Measurements from ENCODE around the gene RHOF.

RHOF gene

DNA sequence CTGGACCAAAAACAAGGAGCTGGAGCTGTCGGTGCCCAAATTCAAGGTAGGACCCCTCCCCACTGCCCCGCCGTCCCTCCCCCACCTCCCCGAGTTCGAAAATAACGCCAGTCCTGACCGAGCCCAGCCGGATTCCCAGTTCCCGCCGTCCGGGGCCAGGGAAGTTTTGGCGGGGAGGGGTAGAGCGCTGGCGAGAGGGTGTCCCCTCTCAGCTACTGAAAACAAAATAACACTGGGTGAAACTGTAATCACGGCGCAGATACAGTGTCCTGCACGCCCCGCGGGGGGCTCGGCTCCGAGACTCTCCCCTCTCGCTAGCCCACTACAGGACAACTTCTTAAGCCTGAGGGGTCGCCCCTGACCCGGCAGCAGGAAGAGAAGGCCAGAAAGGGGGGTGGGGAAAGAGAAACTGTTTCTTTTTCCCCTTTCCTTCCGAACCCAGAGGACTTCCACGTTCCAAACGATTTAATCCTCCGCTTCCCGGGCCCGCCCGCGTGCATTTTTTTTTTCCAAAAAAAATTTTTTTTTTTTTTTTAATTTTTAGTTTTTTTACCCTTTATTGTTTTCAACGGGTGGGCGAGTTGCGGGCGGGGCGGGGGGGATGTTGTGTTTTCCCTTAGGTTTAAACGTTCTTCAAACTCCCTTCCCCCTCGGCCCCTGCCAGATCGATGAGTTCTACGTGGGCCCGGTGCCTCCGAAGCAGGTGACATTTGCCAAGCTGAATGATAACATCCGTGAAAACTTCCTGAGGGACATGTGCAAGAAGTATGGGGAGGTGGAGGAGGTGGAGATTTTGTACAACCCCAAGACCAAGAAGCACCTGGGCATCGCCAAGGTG is 11.9 kb upstream of the RHOF start:
- no peak for DNase-seq (ENCODE audit: low read depth in 3 of 3)

DNA sequence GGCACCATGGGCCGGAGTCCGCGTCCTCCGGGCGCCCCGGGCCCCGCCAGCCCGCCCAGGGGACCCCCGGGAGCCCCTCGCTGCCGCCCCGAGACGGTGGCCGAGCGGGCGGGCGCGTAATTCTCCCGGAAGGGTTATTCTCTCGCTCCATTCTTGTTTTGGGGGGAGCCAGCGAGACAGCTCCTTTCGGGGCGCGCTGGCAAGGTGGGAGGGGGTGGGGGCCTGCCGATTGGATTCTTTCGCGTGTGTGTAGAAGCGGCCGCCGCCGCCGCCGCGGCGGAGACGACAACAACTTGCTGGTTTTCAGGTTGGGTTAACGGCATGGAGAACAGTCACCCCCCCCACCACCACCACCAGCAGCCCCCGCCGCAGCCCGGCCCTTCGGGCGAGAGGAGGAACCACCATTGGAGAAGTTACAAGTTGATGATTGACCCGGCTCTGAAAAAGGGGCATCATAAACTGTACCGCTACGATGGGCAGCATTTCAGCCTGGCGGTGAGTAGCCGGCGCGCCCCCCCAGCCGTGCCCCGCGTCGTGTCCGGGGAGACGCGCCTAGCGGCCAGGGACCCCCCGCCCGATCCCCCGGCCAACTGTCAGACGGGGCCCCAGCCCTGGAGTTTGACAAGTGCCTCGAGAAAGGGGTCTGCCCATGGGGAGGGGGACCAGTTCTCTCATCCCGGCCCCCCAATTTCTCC is 11.1 kb upstream of the RHOF start:
- DNase-seq (ENCODE audit: low read depth in 3 of 3): no peak

DNA sequence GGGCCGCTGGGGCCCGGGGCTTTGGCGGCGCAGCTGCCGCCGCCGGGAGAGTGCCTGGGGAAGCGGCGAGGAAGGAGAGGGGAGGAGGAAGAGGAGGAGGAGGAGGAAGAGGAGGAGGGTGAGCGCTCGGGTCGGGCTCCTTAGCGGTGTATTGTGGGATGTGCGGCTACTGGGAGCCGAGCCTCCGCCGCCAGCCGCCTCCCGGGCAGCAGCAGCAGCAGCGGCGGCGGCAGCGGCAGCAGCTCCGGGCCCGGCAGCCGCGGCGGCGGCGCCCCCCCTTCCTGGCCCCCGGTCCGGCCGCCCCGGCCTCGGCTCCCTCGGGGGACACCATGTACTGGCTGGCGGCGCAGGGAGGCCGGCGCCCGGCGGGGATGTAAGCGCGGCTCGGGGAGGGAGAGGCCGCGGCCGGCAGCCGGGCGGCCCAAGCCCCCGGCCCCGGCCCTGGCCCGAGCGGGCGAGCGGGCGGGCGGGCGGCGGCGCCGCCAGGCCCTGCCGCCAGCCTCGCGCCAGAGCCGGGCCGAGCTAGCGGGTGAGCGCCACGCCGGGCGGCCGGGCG is 10.5 kb upstream of the RHOF start, which contains the start of gene SETD1B:
Gene SETD1B, plus strand, starts transcription at position 149 of the 556 bp plus-strand sequence. CDS start 729 bp downstream, outside the sequence.
- DNase-seq (ENCODE audit: low read depth in 3 of 3): no peak

DNA sequence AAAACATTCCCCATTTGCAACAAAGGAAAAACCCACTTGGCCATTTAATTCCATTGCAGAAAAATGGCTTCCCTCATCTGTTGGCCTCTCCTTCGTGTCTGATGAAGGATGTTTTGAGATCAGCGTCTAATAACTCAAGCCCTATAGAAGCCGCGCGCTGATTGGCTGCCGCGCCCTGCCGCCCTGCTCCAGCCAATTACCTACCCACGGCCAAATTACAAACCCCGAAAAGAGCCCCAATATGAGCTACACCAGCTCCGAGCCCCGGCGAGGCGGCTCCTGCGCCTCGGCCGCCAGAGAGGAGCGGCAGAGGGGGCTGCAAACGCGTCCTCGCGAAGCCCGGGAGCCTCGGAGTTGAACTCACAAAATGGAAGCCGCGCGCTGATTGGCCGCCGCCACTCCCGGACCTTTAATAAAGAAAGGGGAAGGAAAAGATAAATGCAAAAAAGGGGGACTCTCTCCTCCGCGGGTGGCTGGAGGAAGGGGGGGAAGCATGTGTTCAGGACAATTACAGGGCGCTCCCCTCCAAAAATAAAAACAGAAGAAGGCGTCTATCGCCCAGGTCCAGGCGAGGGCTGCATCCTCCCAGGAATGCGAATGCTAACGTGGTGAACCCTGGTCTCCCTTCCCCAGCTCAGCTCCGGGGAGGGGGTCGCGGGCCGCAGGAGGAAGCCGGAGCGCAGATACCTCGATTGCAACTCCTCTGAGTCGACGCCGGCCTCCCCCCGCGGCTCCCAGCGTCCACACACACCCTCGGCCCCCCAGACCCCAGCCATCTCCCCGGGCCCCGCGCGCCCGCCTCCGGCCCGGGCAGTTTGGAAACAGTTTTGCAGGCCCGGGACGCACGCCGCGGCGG is 9.6 kb upstream of the RHOF start:
- peak; percentile 80 to 82 (median 82) for DNase-seq (ENCODE audit: low read depth in 3 of 3)

DNA sequence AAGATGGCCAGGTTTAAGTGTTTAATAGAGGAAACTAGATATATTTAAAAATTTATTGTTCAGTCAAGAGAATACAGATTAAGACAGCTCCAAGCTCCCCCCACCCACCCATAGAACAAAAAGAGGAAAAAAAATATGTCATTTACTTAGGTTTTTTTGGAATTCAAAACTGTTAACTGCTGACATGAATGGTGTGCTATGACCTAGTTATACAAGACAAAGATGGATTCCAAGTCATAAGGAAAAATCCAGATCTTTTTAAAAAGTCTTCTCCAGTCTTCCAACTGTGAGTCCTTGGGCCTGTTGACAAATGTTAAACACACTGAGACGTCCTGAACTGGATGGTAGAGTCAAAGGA is 9.0 kb upstream of the RHOF start:
- DNase-seq (ENCODE audit: low read depth in 3 of 3): no peak

DNA sequence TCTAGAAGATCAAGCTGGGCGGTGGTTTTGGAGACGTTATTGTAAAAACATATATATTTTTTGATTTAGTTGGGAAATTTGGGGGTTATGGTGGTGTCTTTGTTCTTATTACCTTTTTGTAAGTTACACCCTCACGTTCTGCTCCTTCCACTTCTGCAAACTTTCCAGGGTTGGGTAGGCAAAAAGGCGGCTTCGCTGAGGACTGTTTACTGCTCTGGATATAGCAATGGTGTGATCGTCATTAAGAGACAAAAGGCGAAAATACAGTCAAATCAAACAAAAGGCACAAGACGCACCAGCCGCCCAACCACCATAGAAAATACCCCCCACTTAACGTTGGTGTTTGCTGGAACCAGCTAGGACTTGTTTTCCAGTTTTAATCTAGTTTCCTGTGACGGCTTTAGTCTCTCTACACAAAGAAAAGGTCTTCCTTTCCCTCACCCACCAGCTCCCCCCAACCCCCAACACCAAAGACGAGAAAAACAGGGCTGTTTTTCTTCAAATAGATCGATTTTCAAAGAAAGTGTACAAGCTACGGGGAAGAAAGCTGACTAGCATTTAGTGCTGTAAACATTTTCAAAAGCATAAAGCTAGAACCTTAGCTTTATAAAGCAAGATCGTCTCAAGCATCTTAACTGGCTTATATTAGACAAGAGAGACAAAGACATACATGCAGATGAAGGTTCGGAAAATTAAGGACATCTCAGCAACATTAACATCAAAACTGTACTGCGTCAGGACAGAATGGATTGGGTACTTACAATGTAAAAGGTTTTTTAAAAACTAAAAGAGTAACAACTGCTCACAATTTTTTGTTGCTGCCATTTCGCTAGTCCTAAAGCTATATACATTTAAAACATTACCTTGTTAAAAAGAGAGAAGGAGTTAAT is 8.4 kb upstream of the RHOF start:
- DNase-seq (ENCODE audit: low read depth in 3 of 3): no peak

DNA sequence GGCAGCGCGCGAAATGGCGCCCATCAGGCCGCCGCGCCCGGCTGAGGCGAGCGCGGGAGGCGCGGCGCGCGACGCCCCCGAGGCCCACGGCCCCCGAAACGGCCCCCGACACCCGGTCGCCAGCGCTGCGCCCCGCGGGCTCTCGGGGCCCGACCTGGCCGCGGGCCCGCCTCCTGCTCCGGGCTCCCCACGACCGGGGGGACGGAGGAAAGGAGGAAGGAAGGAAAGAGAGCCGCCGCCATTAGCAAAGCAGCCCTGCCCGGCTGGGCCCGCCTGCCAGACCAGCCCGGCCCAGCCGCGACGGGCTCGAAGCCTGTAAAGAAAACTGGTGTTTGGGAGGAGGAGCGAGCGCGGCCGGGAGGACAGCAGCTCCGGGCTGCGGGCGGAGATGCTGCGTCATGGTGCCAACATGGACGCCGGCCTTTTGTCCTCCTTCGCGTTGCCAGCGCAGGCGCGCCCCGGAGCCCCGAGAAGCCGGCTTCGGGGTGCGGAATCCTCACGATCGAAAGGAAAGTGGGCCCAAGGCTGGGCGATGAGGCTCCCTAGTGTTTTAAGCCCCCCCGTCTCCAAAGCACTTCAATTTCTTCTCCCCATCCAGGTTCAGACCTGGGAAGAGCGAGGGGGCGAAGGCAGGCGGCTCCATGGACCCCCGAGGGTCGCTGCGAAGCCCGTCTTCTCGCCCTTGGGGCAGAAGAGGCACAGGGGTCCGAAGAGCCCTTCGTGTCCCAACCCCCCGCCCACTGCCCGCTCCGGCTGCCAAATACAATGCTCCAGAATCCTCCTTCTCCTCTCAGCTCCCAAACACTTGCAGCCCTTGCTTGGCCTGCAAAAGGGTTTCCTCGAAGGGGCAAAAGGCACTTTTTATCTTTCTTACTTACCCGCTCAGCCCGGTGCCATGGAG is 7.5 kb upstream of the RHOF start:
- DNase-seq (ENCODE audit: low read depth in 3 of 3): peak in 1 of 3 donors; percentile 68

DNA sequence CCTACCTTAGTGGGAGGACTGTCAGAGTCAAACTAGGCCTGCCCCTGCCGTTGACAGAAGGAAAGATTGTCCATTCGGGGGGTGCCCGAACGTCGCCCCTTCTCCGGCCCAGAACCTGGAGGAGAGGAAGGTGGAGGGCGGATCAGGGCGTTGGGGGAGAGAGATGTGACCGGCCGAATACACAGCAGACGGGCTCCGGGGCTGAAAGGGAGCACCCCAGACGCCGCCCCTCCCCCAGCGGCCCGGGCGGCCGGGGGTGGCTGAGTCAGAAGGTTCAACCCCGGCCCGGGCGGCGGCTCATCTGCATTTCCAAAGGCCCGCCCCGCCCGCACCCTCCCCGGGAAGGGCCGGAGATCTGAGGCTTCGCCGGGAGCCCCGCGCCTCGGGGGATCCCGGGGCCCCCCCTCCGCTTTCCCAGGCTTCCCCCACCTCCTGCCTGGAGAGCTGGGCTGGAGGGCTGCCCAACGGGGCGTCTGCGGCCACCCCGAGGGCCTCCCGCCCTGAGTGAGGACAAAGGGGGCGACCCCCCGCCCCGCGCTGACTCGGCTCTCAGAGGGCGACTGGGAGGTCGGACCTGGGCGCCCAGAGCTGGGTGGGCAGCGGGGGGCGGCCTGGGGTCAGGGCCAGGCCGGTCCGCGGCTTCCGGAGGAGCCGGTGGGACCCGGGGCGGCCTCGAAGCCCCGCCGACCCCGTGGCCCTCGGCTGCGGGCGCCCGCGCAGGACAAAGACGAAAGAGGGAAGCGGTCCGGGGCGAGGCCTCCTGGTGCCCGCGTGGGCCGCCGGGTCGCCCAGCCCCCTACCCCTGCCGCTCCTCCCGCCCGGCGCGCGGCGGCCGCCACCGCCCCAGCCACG is 6.6 kb upstream of the RHOF start:
- DNase-seq (ENCODE audit: low read depth in 3 of 3): peak in 2 of 3 donors; percentile 65 to 86

DNA sequence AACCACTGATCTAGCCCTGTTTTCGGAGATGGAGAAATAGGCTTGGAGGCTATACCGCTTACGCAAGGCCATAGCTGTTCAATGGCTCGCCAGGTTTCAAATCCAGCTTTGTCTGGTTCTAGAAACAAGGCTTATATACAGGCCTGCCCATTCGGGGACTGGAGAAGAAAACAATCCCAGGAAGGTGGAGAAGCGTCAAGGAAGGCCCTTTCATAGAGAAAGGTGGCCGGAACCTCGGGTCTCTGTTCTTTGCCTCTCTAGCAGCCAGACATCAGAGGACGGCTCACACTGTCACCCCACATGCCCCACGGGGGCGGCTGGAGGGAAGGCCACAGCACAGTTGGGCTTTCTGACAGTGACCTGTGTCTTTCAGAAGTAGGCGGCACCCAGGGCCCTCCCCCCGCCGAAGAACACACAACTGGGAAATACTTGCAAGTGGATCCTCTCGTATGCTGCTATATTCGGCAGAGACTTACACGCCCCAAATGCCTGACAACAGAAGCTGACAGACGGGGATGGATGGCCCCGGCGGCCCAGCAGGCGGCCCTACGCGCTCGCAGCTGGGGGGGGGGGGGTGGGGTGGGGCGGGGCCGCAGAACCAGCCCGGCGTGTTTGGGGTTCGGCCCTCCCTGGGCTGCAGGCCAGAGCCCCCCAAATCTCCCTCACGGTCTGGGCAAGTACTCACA is 5.8 kb upstream of the RHOF start:
- DNase-seq (ENCODE audit: low read depth in 3 of 3): no peak

DNA sequence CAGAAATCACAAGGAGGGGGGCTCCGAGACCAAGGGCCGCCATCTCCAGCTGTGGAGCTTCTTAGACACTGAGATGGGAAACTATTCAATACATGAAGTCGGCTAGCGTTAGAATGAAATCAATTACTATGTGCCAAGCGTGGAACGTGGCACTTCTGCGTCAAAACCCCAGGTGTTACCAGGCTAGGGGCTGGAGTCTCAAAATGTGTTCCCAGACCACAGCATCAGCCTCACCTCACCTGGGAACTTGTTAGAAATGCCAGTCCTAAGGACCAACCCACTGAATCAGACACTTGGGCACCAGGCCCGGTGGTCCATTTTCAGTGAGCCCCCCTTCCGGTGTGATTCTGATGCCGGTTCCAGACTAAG is 5.3 kb upstream of the RHOF start:
- DNase-seq (ENCODE audit: low read depth in 3 of 3): no peak

DNA sequence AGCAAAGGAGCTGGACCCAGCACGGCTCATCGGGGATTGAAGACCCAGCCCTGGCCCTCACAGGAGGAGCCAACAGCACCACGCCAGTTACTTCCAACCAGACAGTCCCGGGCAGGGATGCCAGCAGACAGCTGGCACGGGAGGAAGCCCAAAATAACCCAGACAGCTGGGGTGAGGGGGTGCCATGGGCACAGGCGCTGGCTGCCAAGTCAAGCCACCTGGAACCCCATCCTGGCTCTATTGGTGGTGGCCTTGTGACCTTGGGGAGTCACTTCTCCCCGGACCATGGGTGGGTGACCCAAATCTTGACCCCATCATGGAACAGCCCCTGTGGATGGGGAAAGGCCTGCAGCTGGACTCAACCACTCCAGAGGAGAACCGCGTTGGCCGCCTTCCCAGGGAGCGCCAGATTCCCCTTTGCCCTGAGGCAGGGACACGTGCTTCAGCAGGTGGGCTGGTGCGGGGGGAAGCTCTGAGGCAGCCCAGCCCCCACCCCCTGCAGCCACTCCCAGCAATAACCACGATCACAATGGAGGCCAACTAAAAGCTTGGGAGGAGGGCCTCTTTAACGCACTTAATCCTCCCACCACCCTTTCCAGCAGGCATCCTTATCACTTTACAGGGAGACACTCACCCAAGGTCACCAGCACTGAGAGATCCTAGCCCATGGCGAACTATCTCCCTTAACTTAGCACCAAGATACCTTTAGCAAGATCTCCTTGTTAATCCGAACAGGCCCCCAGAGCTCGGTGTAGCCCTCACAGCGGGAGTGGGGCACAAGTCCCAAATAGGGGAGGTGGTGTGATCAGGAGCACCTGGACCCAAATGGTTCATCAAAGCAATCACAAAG is 4.7 kb upstream of the RHOF start:
- DNase-seq (ENCODE audit: low read depth in 3 of 3): no peak

DNA sequence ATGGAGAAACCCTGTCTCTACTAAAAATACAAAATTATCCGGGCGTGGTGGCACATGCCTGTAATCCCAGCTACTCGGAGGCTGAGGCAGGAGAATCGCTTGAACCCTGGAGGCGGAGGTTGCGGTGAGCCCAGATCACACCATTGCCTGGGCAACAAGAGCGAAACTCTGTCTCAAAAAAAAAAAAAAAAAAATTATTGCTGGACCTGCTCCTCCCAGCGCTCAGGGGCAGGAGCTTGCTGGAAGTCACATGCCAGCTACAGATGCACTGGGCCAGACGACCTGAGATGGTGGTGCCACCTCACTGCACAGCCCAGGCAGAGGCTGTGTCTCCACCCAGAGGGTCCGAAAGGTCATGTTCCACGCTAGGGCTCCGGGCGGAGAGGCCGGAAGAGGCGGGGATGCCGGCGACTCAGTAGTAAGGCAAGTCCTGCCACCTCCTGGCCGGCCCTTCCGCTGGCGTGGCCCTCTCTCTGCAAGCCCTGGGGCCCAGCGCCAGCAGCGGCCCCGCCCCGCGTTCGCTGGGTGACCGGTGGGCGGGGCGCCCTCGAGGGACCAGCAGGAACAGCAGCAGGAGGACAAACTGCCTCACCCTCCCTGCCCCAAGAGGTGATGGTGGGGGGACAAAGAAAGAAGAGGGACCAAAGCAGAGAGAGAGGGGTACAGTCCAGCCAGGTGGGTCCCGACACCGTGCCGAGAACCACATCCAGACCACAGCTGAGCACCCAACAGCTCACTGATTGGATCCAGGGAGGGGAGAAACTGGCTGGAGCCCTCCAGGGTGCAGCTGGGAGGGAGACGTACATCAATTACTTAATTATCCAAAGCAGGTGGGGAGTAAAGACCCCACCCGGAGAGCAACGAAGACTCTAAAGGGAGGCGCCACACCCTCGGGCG is 3.6 kb upstream of the RHOF start:
- no peak for DNase-seq (ENCODE audit: low read depth in 3 of 3)

DNA sequence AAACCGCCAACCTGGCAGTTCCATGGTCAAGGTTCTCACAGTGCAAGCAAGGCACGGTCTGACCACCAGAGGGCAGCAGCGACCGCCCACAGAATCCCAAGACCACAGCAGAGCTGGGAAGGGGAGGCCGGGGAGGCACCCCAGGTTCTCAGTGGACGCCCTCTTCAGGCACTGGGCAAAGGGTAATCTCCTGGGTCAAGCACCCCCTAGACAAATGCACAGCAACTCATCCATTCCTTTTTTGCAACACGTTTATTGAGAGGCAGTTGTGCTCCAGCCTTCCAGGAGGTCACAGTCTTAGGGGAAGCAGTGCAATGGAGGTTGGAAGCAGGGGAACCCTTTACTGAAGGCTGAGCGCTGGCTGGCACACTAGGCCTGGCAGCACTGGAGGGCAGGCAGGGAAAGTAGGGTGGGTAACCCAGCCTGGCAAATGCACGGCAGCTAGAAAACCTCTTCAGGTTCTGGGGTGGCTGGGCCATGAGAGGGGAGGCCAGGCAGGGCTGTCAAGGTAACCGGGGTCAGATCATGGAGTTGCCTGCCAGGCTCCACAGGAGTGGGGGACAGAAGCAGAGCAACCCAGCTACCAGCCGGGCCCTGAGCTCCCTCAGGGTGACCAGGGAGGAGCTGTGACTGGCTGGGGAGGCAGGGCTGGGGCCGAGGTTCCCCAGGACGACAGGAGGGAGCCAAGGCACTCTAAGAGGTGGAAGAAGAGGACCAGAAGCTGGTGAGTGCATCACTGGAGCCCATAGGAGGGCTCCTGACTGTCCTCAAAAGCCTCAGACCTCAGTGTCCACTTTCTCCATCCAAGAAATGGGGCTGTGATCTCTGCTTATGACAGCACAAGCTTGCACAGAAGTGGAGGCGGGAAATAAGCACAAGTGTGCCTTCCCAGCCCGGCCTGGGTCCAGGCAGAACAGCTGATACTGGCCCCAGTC is 1.8 kb upstream of the RHOF start:
- DNase-seq (ENCODE audit: low read depth in 3 of 3): peak in 2 of 3 donors; percentile 75

DNA sequence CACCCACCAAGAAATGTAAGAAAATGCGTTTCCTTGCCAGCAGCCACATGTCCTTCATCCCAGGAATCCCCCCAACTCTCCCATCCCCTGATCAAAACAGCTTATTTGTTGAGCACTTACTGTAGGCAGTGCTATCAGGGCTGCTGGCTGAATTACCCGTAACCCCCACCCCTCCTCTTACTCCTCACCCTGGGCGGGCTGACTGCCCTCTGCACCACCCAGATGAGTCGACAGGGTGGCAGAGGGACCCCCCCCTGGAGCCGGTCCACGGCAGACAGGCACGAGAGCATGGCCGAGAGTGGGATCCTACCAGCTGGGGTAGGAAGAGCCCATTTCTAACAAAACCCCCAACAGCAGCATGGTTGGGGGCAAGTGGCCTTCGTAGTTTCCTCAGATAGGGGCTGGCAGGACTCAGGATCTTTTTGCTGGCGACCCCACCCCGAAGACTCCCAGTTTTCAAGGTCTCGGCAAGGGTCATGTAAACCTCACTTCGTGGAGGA is 1.1 kb upstream of the RHOF start:
- DNase-seq (ENCODE audit: low read depth in 3 of 3): no peak
